Activated T-helper 1 cell treated with anti-CD3 and anti-CD28 coated beads, Interleukin-12 subunit alpha, Interleukin-12 subunit beta, Interleukin-2, Interleukin-4 antibody, amounts not matched to agents 30 ng/mL and 10 ng/mL and 1 ng/mL, durations not matched to agents 14 hours and 24 hours and 36 hours (primary cell): Measurements from ENCODE around the gene CYB5RL. TPM values are rescaled to one million over a fixed set of nuclear protein-coding genes. Genes with fewer than 3 reads are reported as not detected.

Source experiments
- DNase-seq: peaks from one replicate; pipeline ENCODE4 v3.0.0; 2021; ENCODE audit warnings: low spot score
- H3K27ac Mint-ChIP-seq: one replicate; pipeline ENCODE4 v1.8.0; 2021; ENCODE audit warnings: mild to moderate bottlenecking, mixed read lengths
- H3K27me3 Mint-ChIP-seq: one replicate; pipeline ENCODE4 v1.8.0; 2022; ENCODE audit warnings: mild to moderate bottlenecking, moderate library complexity, mixed read lengths; ENCODE audit not compliant: insufficient read depth
- H3K36me3 Mint-ChIP-seq: one replicate; pipeline ENCODE4 v1.8.0; 2021; ENCODE audit warnings: low read depth, mixed read lengths
- H3K4me1 Mint-ChIP-seq: one replicate; pipeline ENCODE4 v1.8.0; 2021; ENCODE audit warnings: low read depth, mixed read lengths
- H3K4me3 Mint-ChIP-seq: one replicate; pipeline ENCODE4 v1.8.0; 2021; ENCODE audit warnings: mild to moderate bottlenecking, moderate library complexity, mixed read lengths
- H3K9me3 Mint-ChIP-seq: one replicate; pipeline ENCODE4 v1.8.0; 2021; ENCODE audit warnings: mixed read lengths
- intact Hi-C: fragments of 100-400 bp; cut with micrococcal nuclease; formaldehyde crosslinking; loops from one replicate; pipeline ENCODE4 v1.15.1; 2024
- total RNA-seq: library from RNA; stranded (reverse); gene quantifications from 2 replicates; pipeline ENCODE4 v1.2.3, GENCODE V29; 2022

The CYB5RL gene
- total RNA-seq, 1 donor from 2014 or later = 8.3 TPM

DNA sequence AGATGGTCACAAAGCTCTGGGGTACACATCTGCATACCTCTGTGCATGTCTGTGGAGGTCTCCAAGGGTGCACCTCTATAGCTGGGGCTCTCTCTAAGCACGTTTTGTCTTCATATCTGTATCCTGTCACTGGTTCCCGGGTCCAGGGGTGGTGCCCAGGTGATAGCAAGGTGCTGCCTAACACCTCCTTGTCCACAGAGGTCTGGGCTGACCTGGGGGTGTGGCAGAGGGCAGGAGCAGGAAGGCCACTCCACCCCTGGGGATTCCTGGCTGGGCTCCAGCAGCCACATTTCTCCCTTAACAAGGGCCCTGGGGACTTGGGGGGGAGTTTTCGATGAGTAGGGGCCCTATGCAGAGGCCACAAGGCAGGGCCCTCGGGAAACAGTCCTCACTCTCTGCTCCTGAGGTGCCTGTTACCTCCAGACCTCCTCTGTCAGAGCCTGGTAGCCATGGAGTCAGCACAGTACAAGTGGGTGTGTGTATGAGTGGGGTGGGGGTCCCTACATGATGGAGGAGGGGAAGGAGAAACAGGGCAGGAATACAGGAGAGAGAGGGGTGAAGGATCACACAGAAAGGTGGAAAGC is 40.0 kb downstream of the CYB5RL start:
- Mint-ChIP-seq H3K4me3 (no peak overlapping the region), H3K4me1 (no peaks in the 10 kb centered on the region), H3K27ac (no peak overlapping the region), H3K9me3 (no peaks in the 10 kb centered on the region), H3K36me3 (no peaks in the 10 kb centered on the region), H3K27me3 (no peaks in the 10 kb centered on the region)
- no peak for DNase-seq
- intact Hi-C loops = no loop called here

DNA sequence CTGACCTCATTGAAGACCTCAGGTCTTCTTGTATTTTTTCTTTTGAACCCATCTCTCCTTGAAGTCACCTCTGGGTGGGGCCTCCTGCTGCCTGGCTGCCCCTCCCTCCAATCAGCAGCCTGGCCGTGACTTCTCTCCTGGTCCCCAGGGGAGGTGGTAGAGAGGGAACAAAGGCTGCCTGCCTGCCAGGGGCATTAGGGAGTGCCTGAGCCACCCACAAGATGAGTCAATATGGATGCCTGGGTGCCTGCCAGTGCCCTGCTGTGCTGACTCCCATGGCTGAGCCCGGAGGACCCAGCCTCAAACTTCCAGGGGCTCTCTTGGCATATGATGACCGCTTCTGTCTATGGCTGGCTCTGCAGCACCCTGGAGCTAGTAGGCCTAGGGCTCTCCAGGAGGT is 41.8 kb downstream of the CYB5RL start:
- no peak overlapping the region for H3K27ac Mint-ChIP-seq
- H3K4me1 Mint-ChIP-seq = no peaks in the 10 kb centered on the region
- no peak for DNase-seq
- no peak overlapping the region for H3K4me3 Mint-ChIP-seq
- no peaks in the 10 kb centered on the region for H3K9me3 Mint-ChIP-seq
- H3K27me3 Mint-ChIP-seq = no peaks in the 10 kb centered on the region
- no peaks in the 10 kb centered on the region for H3K36me3 Mint-ChIP-seq
- intact Hi-C loops = no loop called here

DNA sequence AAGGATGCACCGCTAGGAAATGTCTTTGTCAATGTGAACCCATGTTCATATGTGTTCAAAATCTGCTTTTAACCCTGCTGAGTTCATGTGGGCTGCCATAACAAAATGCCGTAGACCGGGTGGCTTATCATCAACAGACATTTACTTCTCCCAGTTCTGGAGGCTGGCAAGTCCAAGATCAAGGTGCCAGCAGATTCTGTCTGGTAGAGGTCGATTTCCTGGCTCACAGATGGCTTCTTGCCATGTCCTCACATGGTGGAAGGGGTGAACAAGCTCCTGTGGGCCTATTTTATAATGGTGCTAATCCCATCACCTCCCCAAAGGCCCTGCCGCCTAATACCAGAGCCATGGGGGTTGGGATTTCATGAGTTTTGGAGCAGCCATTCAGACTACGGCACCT is 42.4 kb downstream of the CYB5RL start:
- intact Hi-C loops = no loop called here
- no peak overlapping the region for H3K27ac Mint-ChIP-seq

DNA sequence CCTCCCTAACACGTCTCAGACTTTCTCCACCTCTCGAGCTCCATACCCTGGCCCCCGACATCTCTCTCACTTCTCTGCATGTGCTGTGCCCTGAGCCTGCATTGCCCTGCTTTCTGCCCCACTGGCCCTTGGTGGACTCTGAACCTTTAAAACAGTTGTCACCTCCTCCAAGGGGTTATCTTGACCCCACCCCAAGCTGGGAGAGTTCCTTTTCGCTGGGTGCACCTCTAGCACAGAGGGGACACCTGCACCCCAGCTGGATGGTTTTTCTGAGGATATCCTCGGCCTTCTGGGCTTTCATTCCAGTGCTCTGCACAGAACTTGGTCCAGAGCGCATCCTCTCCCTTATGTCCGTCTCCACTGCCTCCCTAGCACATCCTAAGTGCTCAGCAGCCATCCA is 42.8 kb downstream of the CYB5RL start:
- H3K27me3 Mint-ChIP-seq = no peaks in the 10 kb centered on the region
- H3K9me3 Mint-ChIP-seq = no peaks in the 10 kb centered on the region
- H3K27ac Mint-ChIP-seq = no peak overlapping the region
- no peak overlapping the region for H3K4me3 Mint-ChIP-seq
- intact Hi-C loops = no loop called here
- no peaks in the 10 kb centered on the region for H3K4me1 Mint-ChIP-seq
- no peaks in the 10 kb centered on the region for H3K36me3 Mint-ChIP-seq
- no peak for DNase-seq

More for the DNA sequence above, 42.4 kb downstream of the CYB5RL start:
- DNase-seq = no peak
- no peaks in the 10 kb centered on the region for H3K27me3 Mint-ChIP-seq
- no peaks in the 10 kb centered on the region for H3K4me1 Mint-ChIP-seq
- no peaks in the 10 kb centered on the region for H3K36me3 Mint-ChIP-seq
- no peak overlapping the region for H3K4me3 Mint-ChIP-seq
- H3K9me3 Mint-ChIP-seq = no peaks in the 10 kb centered on the region

DNA sequence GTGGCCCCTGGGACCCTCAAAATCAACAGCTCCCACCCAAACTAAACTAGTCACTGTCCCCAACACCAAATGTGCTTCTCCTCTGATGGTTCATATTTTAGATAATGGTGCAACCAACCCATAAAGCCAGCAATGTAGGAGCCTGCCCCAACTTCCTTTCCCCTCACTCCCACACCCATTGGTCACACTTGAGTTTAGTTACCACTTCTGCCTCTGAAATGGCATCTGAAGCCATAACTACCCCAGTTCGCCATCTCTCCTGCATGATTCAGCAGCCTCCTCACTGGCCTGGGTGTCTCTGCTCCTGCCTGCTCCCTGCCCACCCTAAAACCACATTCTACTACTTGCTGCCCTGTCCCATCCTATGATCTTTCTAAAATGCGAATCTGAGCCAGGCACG is 43.6 kb downstream of the CYB5RL start:
- Mint-ChIP-seq H3K27ac (no peak overlapping the region), H3K4me1 (no peaks in the 10 kb centered on the region), H3K9me3 (no peaks in the 10 kb centered on the region)

DNA sequence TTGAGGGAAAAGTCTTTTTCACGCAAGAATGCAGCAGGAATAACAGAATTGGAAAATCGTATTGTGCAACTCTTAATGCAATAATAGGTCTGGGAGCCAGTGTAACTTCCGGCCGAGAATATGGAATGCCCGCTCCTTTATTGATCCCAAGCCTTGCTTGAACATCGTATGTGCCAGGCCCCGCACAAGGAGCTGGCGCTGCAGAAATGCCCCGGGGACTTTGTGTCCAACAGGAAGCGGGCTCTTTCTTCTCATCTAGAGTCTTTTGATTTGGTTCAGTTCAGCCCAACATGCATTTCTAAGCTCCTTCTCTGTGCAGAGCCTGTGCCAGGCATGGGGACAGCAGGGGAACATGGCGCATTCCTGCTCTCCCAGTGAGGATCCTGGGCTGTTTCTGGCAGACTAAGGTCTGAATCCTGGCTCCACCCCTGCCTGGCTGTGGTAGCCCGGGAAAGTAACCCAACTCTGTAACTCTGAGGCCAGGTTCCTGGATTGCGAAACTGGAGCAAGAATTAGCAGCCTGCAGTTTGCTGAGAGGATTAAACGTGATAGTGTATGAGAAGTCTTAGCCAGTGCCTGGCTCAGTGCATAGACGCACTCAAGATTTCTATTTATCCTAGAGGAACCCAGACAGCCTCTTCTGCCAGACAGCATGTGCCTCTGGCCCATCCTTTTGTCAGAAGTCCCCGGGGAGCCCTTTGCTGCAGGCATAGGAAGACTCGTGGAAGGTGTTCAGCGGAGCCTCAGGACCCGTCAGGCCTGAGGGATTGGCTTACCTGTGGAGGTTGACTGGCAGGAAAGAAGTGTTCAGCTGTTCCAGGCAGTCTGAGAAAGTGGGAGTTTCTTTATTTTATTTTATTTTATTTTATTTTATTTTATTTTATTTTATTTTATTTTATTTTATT is 46.0 kb downstream of the CYB5RL start:
- Mint-ChIP-seq H3K27ac (no peak overlapping the region), H3K9me3 (no peaks in the 10 kb centered on the region), H3K36me3 (no peaks in the 10 kb centered on the region), H3K27me3 (no peaks in the 10 kb centered on the region), H3K4me1 (no peaks in the 10 kb centered on the region), H3K4me3 (no peak overlapping the region)
- DNase-seq = no peak
- intact Hi-C loops = no loop called here

More for the DNA sequence above, 43.6 kb downstream of the CYB5RL start:
- no peak for DNase-seq
- Mint-ChIP-seq H3K4me3 (no peak overlapping the region), H3K27me3 (no peaks in the 10 kb centered on the region), H3K36me3 (no peaks in the 10 kb centered on the region)
- intact Hi-C loops = no loop called here

DNA sequence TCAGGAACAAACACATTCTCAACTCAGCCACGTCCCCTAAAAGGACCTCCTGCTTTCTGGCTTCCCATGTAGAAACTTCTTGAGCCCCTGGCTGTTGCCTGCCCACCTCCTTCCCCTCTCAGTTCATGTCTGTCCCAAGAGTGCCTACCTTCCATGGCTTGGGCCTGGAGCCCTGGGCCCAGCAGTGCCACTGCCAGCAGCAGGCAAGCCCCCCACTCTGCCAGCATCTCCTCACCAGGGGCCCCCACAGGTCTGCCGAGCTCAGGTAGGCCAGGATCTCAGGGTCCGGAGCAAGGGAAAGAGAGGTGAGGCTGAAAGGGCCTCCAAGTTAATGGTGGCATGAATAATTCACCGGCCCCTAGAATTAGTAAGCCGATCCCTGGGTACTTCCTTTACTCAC is 47.1 kb downstream of the CYB5RL start, which contains the start of gene CDCP2:
Gene CDCP2, minus strand, starts transcription at position 305 of the 400 bp plus-strand sequence. Its CDS starts 78 bp downstream, at position 227.
- Mint-ChIP-seq H3K4me1 (no peaks in the 10 kb centered on the region), H3K27me3 (no peaks in the 10 kb centered on the region), H3K9me3 (no peaks in the 10 kb centered on the region), H3K4me3 (no peak within 1 kb of the TSS), H3K36me3 (no peaks in the 10 kb centered on the region), H3K27ac (no peak within 1 kb of the TSS)
- DNase-seq = no peak
- intact Hi-C loops = no loop called here

DNA sequence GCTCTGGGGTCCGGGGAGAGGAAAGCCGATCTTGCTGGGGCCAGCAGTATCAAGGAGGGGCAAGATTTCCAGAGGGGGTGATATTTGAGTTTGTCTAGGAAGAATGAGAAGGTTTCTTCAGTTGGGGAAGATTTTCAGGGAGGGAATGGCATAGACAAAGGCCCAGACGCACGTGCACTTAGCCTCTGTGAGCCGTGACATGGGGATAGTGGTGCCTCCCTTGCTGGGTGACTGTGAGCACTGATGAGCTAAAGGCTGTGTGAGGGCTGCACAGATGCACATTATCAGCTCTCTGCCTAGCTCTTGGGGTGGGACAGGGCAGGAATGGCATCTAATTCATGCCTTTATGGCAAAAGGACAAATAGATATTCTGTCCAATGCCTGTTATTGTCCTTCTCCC is 48.8 kb downstream of the CYB5RL start:
- intact Hi-C loops = no loop called here
- no peak overlapping the region for H3K4me3 Mint-ChIP-seq
- no peak for DNase-seq
- no peaks in the 10 kb centered on the region for H3K4me1 Mint-ChIP-seq
- H3K9me3 Mint-ChIP-seq = no peaks in the 10 kb centered on the region
- no peak overlapping the region for H3K27ac Mint-ChIP-seq
- no peaks in the 10 kb centered on the region for H3K36me3 Mint-ChIP-seq
- H3K27me3 Mint-ChIP-seq = no peaks in the 10 kb centered on the region

Other genes with a start within 250 kb of the CYB5RL start
- gene LDLRAD1, start 181.8 kb downstream of the CYB5RL start, total RNA-seq = not detected in 2 replicates
- 119 and 133 TPM in 2 replicates for gene TMEM59, start 146.8 kb downstream of the CYB5RL start, total RNA-seq
- gene TCEANC2, start 146.4 kb downstream of the CYB5RL start, total RNA-seq = 11.8 and 12.0 TPM in 2 replicates
- gene CDCP2, start 47.0 kb downstream of the CYB5RL start, total RNA-seq = not detected in 2 replicates
- 145 and 150 TPM in 2 replicates for gene MRPL37, start 137 bp upstream of the CYB5RL start, total RNA-seq
- 98.0 and 110 TPM in 2 replicates for gene SSBP3, start 206.4 kb upstream of the CYB5RL start, total RNA-seq